Measurements from ENCODE around the gene LYG1.
"Not testable (repeated sequence)": the region's sequence is repeated elsewhere in the genome, so short reads cannot be mapped to it uniquely, and the experiment has no call there.

The LYG1 gene

DNA sequence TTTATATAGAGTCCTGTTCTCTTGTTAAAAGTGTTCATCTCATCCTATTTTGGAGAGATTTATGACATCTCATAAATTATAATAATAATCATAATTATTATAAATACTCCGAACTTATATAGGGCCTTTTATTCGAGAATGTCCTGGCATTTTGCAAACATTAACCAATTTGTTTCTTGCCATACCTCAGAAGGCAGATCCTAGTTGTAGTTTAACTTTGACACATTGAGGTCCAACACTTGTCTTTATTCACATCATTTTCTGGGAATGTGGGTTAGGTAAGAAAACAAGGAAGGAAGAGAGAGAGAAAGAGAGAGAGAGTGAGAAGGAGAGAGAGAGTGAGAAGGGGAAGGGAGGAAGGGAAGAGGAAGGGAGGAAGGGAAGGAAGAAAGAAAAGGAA is at the start of gene LYG1:
Gene LYG1 (minus strand): TSS at position 101 of the 400 bp plus-strand sequence. CDS start 5,527 bp downstream, outside the sequence.
- DNase-seq: not testable (repeated sequence)

GRCh38 chr2:99350194-99350593 is 49.2 kb upstream of the LYG1 start:
- DNase-seq: no peak

GRCh38 chr2:99348173-99348572 is 47.2 kb upstream of the LYG1 start:
- DNase-seq: no peak

- no peak for DNase-seq
These were observed 45.2 kb upstream of the LYG1 start for GRCh38 chr2:99346218-99346617.

- DNase-seq: not testable (repeated sequence)
These were observed 44.4 kb upstream of the LYG1 start for GRCh38 chr2:99345446-99345845.

DNA sequence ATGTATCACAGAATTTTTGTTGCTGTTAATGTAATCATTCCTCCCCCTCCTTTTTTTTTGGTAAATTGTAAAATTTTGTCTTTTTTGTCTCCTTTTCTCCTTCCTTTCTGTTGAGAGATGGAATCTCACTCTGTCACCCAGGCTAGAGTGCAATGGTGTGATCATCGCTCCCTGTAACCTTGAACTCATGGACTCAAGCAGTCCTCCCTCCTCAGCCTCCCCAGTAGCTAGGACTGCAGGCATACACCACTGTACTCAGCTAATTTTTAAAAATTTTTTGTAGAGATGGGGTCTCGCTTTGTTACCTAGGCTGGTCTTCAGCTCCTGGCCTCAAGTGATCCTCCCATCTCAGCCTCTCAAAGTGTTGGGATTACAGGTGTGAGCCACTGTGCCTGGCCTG is 41.5 kb upstream of the LYG1 start:
- DNase-seq: no peak

- no peak for DNase-seq
These were observed 39.8 kb upstream of the LYG1 start for GRCh38 chr2:99340669-99341236.

DNA sequence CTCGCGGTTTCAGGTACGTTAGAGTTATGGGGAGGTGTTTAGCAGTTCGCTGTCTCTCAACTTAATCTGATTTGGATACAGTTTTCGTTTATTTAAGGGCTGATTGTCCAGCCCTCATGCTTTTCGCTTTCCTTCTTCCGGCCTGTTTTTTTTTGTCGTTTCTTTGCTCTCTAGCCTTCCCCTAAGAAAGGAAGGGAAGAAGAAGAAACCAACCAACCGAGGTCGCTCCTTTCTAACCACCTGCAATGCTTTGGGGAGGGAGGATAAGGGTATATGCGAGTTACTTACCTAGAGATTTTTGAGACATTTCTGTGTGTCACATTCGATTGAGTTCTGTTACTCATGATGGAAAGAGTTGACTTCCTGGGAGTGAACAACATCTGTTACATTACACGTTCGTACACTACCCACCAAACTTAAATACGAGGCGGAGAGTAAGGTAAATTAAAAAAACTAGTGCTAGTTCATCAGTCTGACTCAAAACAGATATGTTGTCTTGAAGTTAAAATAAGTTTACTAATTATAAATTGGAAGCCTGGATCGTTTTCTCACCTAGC is 37.1 kb upstream of the LYG1 start:
- no peak for DNase-seq

GRCh38 chr2:99337113-99338028 is 36.4 kb upstream of the LYG1 start, which contains the start of gene EIF5B:
EIF5B (plus strand) TSS chr2:99337389; CDS start chr2:99337555, 166 bp downstream.
- DNase-seq: peak; percentile 95

- DNase-seq: no peak
These were observed 35.8 kb upstream of the LYG1 start for GRCh38 chr2:99336804-99337112.

DNA sequence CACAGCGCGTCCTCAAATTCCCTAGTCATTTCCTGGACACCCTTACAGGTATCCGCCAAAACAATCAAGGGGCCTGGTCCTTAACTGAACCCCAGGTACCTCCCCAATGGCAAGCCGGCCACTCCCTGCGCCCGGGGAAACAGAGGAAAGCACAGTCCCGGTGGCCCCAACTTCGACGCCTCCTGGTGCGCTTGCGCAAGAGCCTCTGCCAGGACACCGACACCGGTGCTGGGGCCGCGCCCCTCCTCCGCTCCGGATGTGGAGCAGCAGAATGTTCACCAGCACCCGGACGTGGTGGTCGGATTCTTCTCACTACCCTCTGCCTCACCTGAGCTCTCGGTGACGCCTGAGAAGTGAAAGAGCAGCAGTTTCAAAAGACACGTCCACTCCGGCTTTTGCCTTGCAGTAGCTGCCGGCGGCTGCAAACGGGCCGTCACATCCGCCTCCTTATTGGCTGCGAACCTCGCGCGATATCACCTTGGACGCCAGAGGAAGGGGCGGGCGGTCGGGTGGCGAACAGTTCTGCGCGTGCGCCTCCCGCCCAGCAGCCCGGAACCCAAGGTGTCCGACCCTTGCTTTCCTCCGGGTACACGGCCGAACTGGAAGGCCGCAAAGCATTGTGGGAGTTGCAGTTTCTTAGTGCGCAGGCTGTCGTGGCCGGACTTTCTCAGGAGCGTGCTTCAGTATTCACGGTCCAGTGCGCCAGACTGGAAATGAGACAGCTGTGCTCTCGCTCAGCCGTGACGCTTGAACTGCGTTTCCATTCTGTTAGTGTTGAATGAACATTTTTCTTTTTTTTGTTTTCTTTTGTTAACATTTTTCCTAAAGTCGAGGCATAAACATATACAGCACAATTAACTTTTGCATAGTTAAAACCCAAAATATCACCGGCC is 35.2 kb upstream of the LYG1 start, which contains the start of gene TXNDC9:
Gene TXNDC9 (minus strand): TSS at position 423 of the 893 bp plus-strand sequence. CDS start 3,123 bp downstream, outside the sequence.
- DNase-seq: peak; percentile 98

DNA sequence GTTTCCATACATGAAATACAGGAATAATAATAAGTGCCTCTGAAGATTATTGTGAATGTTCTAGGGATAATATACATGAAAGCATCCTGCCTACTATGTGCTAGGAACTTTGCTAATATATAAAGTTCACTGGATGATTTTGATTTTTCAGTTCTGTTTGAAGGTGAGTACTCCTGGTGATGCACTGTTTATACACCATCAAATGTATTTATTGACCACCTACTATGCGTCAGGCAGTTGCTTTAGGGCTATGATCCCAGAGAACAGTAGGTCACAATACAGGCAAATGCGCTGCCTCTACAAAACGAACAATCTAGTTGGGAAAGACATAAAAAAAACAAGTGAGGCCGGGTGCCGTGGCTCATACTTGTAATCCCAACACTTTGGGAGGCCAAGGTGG is 24.4 kb upstream of the LYG1 start:
- DNase-seq: no peak

DNA sequence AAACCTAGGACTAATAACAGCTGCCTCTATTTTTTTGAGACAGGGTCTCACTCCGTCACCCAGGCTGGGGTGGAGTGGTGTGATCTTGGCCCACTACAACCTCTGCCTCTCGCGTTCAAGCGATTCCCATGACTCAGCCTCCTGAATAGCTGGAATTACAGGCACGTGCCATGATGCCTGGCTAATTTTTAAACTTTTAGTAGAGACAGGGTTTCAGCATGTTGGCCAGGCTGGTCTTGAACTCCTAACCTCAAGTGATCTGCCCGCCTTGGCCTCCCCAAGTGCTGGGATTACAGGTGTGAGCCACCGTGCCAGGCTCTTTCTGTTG is 16.8 kb upstream of the LYG1 start:
- DNase-seq: not testable (repeated sequence)

DNA sequence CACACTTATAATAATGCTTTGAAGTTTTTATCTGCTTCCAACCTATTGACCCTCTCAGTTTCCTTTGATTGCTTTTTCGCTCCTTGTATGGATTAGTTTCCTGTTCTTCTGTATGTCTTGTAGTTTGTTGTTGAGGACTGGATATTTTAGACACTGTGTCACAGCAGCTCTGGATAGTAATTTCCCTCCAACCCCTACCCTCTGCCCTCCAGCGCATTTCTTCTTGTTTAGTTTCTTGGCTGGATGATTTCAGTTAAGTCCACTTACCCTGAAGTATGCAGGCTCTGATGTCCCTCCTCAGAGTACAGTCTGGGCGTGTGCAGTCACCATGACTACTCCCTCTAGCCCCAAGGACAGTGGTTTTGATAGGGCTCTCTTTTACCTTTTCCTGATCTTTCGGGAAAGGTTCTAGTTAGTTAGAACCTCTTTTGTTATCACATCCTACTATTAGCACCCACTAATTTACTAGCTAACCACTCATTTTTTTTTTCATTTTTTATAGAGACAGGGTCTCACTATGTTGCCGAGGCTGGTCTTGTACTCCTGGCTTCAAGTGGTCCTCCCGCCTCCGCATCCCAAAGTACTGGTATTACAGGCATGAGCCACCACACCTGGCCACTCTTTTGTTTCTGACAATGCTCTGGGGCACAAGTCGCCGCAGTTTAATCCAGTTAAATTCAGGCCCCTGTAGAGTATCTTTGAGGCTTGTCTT is 16.3 kb upstream of the LYG1 start:
- DNase-seq: no peak

DNA sequence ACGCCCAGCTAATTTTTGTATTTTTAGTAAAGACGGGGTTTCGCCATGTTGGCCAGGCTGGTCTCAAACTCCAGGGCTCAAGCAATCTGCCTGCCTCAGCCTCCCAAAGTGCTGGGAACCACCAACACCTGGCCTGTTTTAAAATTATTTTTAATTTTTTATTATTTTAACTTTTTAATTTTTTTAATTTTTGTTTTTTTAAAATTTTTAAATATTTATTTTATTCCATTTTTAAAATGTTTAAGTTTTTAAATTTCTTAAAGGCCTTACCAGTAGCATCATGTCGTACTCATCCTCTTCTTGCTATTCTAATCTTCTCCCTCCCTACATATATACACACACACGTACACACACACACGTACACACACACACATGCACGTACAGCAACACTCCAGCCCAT is 1.4 kb downstream of the LYG1 start:
- no peak for DNase-seq

DNA sequence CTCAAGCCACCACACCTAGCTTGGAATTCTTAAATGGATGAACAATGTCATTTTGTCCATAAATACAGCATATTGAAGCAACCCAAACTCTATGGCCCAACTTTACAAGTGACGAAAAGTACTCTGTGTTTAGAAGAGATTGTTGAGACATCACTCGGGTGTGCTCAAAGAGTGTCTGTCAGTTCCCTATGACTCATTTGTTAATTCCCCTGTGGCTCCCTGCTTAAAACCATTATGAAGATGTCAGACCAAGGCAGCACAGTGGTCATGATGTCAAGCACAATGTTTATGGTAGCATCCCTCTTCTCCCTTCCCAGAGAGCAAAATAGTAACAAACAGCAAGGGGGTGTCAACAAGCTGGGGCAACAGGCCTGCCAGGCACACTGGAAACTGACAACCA is 3.0 kb downstream of the LYG1 start:
- no peak for DNase-seq

DNA sequence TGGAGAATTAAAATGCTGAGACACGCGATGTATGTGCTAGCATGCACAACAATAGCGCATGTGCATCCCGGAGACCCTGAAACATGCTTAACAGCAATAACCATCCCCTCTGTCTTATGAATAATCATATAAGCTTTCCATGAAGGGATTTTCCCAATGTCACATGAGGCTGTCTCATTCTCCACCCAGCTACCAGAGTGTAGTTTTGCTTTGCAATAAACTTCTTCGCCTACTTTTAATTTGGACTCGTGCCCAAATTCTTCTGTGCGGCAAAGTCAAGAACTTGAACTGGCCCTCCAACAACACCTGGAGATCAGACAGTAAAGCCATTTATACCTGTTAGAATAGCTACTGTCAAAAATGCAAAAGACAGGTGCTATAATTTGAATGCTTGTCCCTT is 15.5 kb downstream of the LYG1 start:
- DNase-seq: no peak

DNA sequence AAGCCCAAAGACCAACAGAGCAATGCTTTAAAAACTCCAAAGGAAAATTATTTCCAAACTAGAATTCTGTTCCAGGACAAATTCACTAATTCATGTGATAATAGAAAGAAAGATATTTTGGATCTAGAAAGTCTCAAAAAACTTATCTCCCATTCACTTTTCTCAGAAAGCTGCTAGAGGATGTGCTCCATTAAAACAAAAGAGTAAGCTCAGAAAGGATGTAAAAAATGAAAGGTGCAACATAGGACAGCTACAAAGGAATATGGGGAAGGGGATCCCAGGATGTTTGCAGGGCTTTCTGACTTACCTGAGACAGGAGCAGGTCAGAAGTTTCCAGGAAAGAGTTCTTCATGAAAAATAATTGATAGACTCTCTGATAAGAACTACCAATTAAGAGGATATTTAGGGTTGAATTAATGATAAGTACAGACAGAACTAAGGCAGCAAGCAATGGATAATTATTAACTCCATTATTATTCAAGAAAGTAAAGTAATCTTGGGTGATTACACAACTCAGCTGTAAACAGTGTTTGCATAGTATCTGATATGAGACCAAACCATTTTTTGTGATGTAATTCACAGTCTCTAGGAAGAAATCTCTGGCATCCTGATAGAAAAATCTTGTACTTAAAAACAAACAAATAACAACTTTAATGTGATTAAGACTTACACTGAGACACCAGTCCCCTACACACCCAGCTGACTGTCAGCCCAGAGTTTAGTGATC is 20.9 kb downstream of the LYG1 start:
- no peak for DNase-seq

DNA sequence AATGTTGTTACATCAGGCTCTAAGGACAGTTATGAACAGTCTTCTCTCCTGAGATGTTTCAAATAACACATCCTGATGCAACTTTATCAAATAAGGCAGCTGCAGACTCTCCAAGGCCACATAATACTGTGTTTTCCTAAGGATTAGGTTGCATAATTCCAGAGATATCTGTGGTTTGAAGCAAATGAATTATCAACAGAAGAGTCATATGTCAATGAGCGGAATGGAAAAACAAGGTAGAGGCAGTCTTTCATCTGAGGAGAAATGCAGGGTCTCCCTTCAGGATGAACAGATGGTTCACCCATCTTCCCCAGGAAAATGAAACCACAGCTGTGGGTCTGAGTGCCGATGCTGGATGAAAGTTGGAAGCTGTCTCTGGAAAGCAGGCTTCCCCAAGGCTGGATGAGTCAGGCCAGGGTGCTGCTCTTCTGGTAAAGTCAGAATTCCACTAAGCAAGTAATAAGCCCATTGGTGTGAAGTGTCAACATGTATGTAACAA is 22.2 kb downstream of the LYG1 start:
- DNase-seq: no peak

GRCh38 chr2:99278195-99278765 is 22.7 kb downstream of the LYG1 start:
- not testable (repeated sequence) for DNase-seq

DNA sequence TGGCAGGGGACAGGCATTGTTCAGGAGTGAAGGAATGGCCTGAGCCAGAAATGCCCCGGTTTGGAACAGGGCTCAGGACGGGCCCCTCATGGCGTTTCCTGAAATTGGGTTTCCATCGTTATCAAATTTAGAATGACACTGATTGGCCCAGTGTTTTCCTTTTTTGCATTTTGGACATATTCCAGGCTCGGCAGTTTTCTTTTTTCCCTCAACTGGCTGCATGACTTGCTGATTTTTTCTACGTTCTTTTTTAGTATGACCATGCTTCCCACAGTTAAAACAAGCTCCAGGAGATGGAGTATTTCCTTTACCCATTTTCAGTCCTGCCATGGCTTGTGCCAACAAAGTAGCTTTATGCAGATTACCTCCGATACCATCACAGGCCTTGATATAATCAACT is 25.1 kb downstream of the LYG1 start:
- no peak for DNase-seq
